Prostate gland (tissue), 2 donors: Measurements from ENCODE around the gene TMSB4X.

ENCODE experiments used
- CTCF ChIP-seq, 4 experiments: fragments of 200-600 bp in 2 of 4; fragments of 450-650 bp in 2 of 4; sonication (generic) in 2 of 4; IDR thresholded peaks; 1 replicate in 3 of 4; 2 replicates in 1 of 4; pipeline ENCODE4 v1.5.1; 2016 to 2019; ENCODE audit warnings: antibody characterized with exemption in 4 of 4, mild to moderate bottlenecking in 2 of 4, moderate library complexity in 2 of 4
- POLR2A ChIP-seq: fragments of 450-650 bp; IDR thresholded peaks from one replicate; pipeline ENCODE4 v1.6.1; 2016; ENCODE audit warnings: antibody characterized with exemption, mild to moderate bottlenecking

GRCh38 chrX:13013363-13014110 lies 38.6 kb downstream of the TMSB4X start:
- TF ChIP-seq CTCF (IDR thresholded peaks at IDR 0.05) (no peak), POLR2A (no peak)
